Measurements from ENCODE around the gene GNS. TPM values are rescaled to one million over a fixed set of nuclear protein-coding genes. Genes with fewer than 3 reads are reported as not detected.

GNS gene
- total and polyA plus RNA-seq, 9 donors: 63.9 to 278 (median 101) TPM

DNA sequence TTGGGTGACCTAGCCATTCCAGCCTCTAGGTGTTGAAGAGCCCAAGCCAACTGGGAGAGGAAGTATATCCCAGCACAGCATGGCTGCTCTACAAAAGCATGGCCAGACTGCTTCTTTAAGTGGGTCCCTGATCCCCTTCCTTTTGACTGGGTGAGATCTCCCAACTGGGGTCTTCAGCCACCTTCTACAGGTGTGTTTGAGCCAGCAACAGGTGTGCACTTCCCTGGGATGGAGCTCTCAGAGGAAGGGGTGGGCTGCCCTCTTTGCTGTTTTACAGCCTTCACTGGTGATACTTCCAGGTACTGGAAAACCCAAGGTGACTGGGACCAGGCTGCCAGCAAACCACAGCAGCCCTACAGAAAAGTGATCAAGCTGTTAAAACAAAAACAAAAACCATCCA is 14.2 kb upstream of the GNS start:
- no peaks in the 10 kb centered on the region for H3K4me1 ChIP-seq (ENCODE audit: insufficient read depth)
- TF ChIP-seq EP300 (IDR thresholded peaks at IDR 0.05) (no peak), POLR2A (IDR thresholded peaks at IDR 0.05) (no peak)
- TF ChIP-seq, protein P1, sequence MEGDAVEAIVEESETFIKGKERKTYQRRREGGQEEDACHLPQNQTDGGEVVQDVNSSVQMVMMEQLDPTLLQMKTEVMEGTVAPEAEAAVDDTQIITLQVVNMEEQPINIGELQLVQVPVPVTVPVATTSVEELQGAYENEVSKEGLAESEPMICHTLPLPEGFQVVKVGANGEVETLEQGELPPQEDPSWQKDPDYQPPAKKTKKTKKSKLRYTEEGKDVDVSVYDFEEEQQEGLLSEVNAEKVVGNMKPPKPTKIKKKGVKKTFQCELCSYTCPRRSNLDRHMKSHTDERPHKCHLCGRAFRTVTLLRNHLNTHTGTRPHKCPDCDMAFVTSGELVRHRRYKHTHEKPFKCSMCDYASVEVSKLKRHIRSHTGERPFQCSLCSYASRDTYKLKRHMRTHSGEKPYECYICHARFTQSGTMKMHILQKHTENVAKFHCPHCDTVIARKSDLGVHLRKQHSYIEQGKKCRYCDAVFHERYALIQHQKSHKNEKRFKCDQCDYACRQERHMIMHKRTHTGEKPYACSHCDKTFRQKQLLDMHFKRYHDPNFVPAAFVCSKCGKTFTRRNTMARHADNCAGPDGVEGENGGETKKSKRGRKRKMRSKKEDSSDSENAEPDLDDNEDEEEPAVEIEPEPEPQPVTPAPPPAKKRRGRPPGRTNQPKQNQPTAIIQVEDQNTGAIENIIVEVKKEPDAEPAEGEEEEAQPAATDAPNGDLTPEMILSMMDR (IDR thresholded peaks at IDR 0.05): no peak
- no peak overlapping the region for H3K4me3 ChIP-seq
- H3K9me3 ChIP-seq: no peaks in the 10 kb centered on the region
- intact Hi-C loops (cut with DNase I): no loop called here
- H3K27ac ChIP-seq: no peak overlapping the region
- no peak for DNase-seq
- H3K27me3 ChIP-seq: no peaks in the 10 kb centered on the region
- H3K36me3 ChIP-seq: no peaks in the 10 kb centered on the region

DNA sequence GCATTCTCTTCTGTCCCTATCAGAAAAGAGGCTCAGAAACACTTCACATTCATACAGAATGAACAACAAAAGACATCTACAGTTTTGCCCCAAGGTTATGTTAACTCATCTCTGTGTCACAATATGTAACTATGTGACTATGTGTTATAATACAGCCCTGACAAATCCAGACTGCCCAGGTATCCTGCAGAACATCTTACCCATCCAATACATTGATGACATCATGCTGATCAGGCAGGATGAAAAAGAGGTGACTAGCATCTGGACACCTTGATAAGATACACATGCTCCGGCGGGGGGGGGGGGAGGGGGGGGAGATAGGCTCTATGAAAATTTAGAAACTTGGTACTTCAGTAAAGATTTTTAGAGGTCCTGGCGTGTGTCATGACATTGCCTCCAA is 8.3 kb upstream of the GNS start:
- Histone ChIP-seq H3K4me1 (ENCODE audit: insufficient read depth) (no peaks in the 10 kb centered on the region), H3K4me3 (no peak overlapping the region), H3K27me3 (no peaks in the 10 kb centered on the region), H3K27ac (no peak overlapping the region), H3K9me3 (no peaks in the 10 kb centered on the region), H3K36me3 (no peaks in the 10 kb centered on the region)
- no peak for DNase-seq
- WGBS, 3 donors: 76 to 85% (median 76%) methylated on average over 3 of the region's 3 CpGs
- TF ChIP-seq, protein P1 (IDR thresholded peaks at IDR 0.05): no peak
- TF ChIP-seq POLR2A (IDR thresholded peaks at IDR 0.05) (no peak), EP300 (IDR thresholded peaks at IDR 0.05) (no peak)
- intact Hi-C loops (cut with DNase I): no loop called here

GRCh38 chr12:64760808-64761573 is 1.8 kb upstream of the GNS start:
- TF ChIP-seq EP300 (IDR thresholded peaks at IDR 0.05) (no peak), POLR2A (IDR thresholded peaks at IDR 0.05) (no peak)
- TF ChIP-seq, protein P1 (IDR thresholded peaks at IDR 0.05): no peak
- WGBS, 3 donors: 92 to 97% (median 95%) methylated on average over 6 of the region's 6 CpGs
- H3K4me1 ChIP-seq (ENCODE audit: insufficient read depth): peaks cover 3% of the 10 kb centered on the region
- no peaks in the 10 kb centered on the region for H3K36me3 ChIP-seq
- intact Hi-C loops (cut with DNase I): no loop called here
- no peak overlapping the region for H3K27ac ChIP-seq
- no peak for DNase-seq
- H3K9me3 ChIP-seq: no peaks in the 10 kb centered on the region
- H3K27me3 ChIP-seq: no peaks in the 10 kb centered on the region
- H3K4me3 ChIP-seq: no peak overlapping the region

DNA sequence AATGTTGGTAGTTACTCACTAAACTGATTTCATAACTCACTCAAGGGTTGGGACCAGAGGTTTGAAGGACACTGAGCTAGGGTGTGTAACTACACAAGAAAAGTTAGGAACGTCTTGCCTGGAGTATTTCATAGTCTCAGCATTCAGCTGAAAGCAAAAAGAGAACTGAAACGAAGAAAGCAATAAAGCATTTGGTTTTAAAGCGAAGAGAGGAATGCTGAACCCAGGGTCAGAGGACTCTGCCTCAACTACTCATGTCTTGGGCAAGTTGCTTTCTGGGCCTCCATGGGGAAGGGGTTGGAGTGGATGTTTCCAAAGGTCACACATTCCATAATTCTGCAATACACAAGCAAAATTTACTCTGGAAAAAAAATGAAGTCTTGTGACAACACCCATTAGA is 1.4 kb downstream of the GNS start:
- intact Hi-C loops (cut with DNase I): no loop called here
- H3K27me3 ChIP-seq: no peaks in the 10 kb centered on the region
- H3K4me1 ChIP-seq (ENCODE audit: insufficient read depth): peaks cover 4% of the 10 kb centered on the region
- H3K4me3 ChIP-seq: peak overlapping the region; percentile 100
- no peaks in the 10 kb centered on the region for H3K9me3 ChIP-seq
- DNase-seq: no peak
- TF ChIP-seq POLR2A (IDR thresholded peaks at IDR 0.05) (no peak), EP300 (IDR thresholded peaks at IDR 0.05) (no peak)
- TF ChIP-seq, protein P1 (IDR thresholded peaks at IDR 0.05): no peak
- H3K36me3 ChIP-seq: no peaks in the 10 kb centered on the region
- 43 to 51% (median 46%) methylated on average over 3 of the region's 3 CpGs for WGBS, 3 donors
- no peak overlapping the region for H3K27ac ChIP-seq

Data from ovary (tissue), 9 donors.